A673 (cell line): ENCODE results near the gene SNAP29.

Experiments used
- CTCF ChIP-seq: fragments of 300-800, 200-600 bp; sonication (generic); conservative IDR thresholded peaks from 2 replicates; pipeline ENCODE4 v1.5.1; 2017; ENCODE audit warnings: low read depth, mild to moderate bottlenecking, antibody characterized with exemption, low read length, moderate library complexity, mixed read lengths
- EZH2 ChIP-seq: fragments of 200-600 bp; sonication (generic); IDR thresholded peaks from 2 replicates; pipeline ENCODE4 v1.6.1; 2017; ENCODE audit warnings: borderline replicate concordance, low read depth, mild to moderate bottlenecking, mixed read lengths, antibody characterized with exemption, low read length; ENCODE audit not compliant: poor library complexity, severe bottlenecking

- TF ChIP-seq CTCF: no peak
- no peak for TF ChIP-seq EZH2
Observed at GRCh38 chr22:20930004-20930403, 71.2 kb downstream of the SNAP29 start.
